Lower leg skin (tissue), 4 donors: Measurements from ENCODE around the gene PPP2R2B. TPM values are rescaled to one million over a fixed set of nuclear protein-coding genes. Genes with fewer than 3 reads are reported as not detected.

Experiments used
- DNase-seq, 2 donors: peaks; one replicate each; pipeline ENCODE4 v3.0.0-alpha.2; 2019; ENCODE audit warnings: low spot score in 2 of 2
- H3K4me3 ChIP-seq: fragments of 200-600 bp; sonication (generic); 2 replicates; pipeline ENCODE4 v1.5.1; 2017; ENCODE audit warnings: mild to moderate bottlenecking, low read depth; ENCODE audit not compliant: poor library complexity, severe bottlenecking
- CTCF ChIP-seq, 3 donors: fragments of 450-650 bp; IDR thresholded peaks; one replicate each; pipeline ENCODE4 v1.5.1; 2016; ENCODE audit warnings: antibody characterized with exemption in 3 of 3, mild to moderate bottlenecking in 3 of 3, moderate library complexity in 2 of 3
- POLR2A ChIP-seq, 2 donors: fragments of 450-650 bp; IDR thresholded peaks; one replicate each; pipeline ENCODE4 v1.6.1; 2016 to 2017; ENCODE audit warnings: antibody characterized with exemption in 2 of 2, mild to moderate bottlenecking in 1 of 2, moderate library complexity in 1 of 2
- WGBS, 2 donors: methylation state at CpG; one replicate each; pipeline ENCODE4 v1.1.5; 2018; 5-methylcytosine and 5-hydroxymethylcytosine counted together
- intact Hi-C: fragments of 100-400 bp; cut with DNase I; formaldehyde crosslinking; loops from one replicate; pipeline ENCODE4 v1.15.0; 2023; ENCODE audit warnings: low total_unique reads
- total RNA-seq, 4 donors: library from RNA; depleted of rRNA; stranded (reverse); fragments of >200 nt; gene quantifications; one replicate each; pipeline ENCODE4 v1.1.0, GENCODE V29; 2016

Gene PPP2R2B
- total RNA-seq, 4 donors from 2014 or later, result 3.7 to 8.4 (median 4.5) TPM

- H3K4me3 ChIP-seq, result no peak overlapping the region
- intact Hi-C loops, result no loop called here
- DNase-seq, result no peak
- WGBS, 2 donors, result 48 to 52% methylated on average over 2 of the region's 2 CpGs
- TF ChIP-seq CTCF (IDR thresholded peaks at IDR 0.05) (no peak), POLR2A (IDR thresholded peaks at IDR 0.05) (no peak)
These were observed 254.4 kb downstream of the PPP2R2B start for GRCh38 chr5:146624179-146624578.

- TF ChIP-seq CTCF (IDR thresholded peaks at IDR 0.05) (no peak), POLR2A (IDR thresholded peaks at IDR 0.05) (no peak)
- no peak for DNase-seq
- H3K4me3 ChIP-seq, result no peak overlapping the region
- intact Hi-C loops, result no loop called here
- WGBS, 2 donors, result 65 to 72% methylated on average over 4 of the region's 4 CpGs
These were observed 254.9 kb downstream of the PPP2R2B start for GRCh38 chr5:146623666-146624065.

- no peak overlapping the region for H3K4me3 ChIP-seq
- 78 to 79% methylated on average over 5 of the region's 5 CpGs for WGBS, 2 donors
- intact Hi-C loops, result no loop called here
- no peak for DNase-seq
- no peak for TF ChIP-seq POLR2A (IDR thresholded peaks at IDR 0.05)
- TF ChIP-seq CTCF (IDR thresholded peaks at IDR 0.05), result no peak
These were observed 255.5 kb downstream of the PPP2R2B start for GRCh38 chr5:146623009-146623408.

GRCh38 chr5:146622391-146622790 lies 256.2 kb downstream of the PPP2R2B start:
- 52 to 61% methylated on average over 1 of the region's 1 CpG for WGBS, 2 donors
- no peak for DNase-seq
- H3K4me3 ChIP-seq, result no peak overlapping the region
- intact Hi-C loops, result no loop called here
- TF ChIP-seq CTCF (IDR thresholded peaks at IDR 0.05), result no peak

GRCh38 chr5:146620669-146621051 lies 257.9 kb downstream of the PPP2R2B start:
- TF ChIP-seq CTCF (IDR thresholded peaks at IDR 0.05) (no peak), POLR2A (IDR thresholded peaks at IDR 0.05) (no peak)
- DNase-seq, result no peak
- intact Hi-C loops, result loop anchor here (1.0 kb wide), 1 partner anchor 48 kb away; no protein-coding TSS in a partner anchor
- 61 to 77% methylated on average over 5 of the region's 5 CpGs for WGBS, 2 donors
- no peak overlapping the region for H3K4me3 ChIP-seq

- intact Hi-C loops, result no loop called here
- no peak for TF ChIP-seq POLR2A (IDR thresholded peaks at IDR 0.05)
- TF ChIP-seq CTCF (IDR thresholded peaks at IDR 0.05), result no peak
- H3K4me3 ChIP-seq, result no peak overlapping the region
- WGBS, 2 donors, result 84 to 90% methylated on average over 10 of the region's 10 CpGs
- no peak for DNase-seq
These were observed 258.4 kb downstream of the PPP2R2B start for GRCh38 chr5:146620031-146620668.
